WTC11 (cell line): Measurements from ENCODE around the gene CD44. TPM values are rescaled to one million over a fixed set of nuclear protein-coding genes. Genes with fewer than 3 reads are reported as not detected.

Experiments
- ATAC-seq: fragments of 200-7000 bp; cut with Tn5 transposase; 2 replicates; pipeline ENCODE4 v1.10.0; 2021; ENCODE audit warnings: mild to moderate bottlenecking, moderate library complexity
- CTCF ChIA-PET: fragments of 300-600 bp; sonication (Branson Sonifier 250); formaldehyde crosslinking; loops from one replicate; lab custom pipeline; 2021; ENCODE audit warnings: antibody characterized with exemption; lab: Charles Lee
- POLR2A ChIA-PET: fragments of 350-600 bp; sonication (Branson Sonifier 250); formaldehyde crosslinking; loops from one replicate; lab custom pipeline; 2021; ENCODE audit warnings: antibody characterized with exemption; lab: Charles Lee
- DNase-seq: peaks from one replicate; pipeline ENCODE4 v3.0.0; 2021; ENCODE audit warnings: low spot score
- H3K27ac Mint-ChIP-seq: 2 replicates; pipeline ENCODE4 v1.8.0; 2021; ENCODE audit warnings: mixed read lengths
- H3K27me3 Mint-ChIP-seq: 2 replicates; pipeline ENCODE4 v1.8.0; 2021; ENCODE audit warnings: low read depth, mild to moderate bottlenecking, moderate library complexity, mixed read lengths
- H3K36me3 Mint-ChIP-seq: 2 replicates; pipeline ENCODE4 v1.8.0; 2021; ENCODE audit warnings: mixed read lengths
- H3K4me1 Mint-ChIP-seq: 2 replicates; pipeline ENCODE4 v1.8.0; 2022; ENCODE audit warnings: mixed read lengths
- H3K4me3 Mint-ChIP-seq: 2 replicates; pipeline ENCODE4 v1.8.0; 2021; ENCODE audit warnings: mild to moderate bottlenecking, moderate library complexity, mixed read lengths
- H3K9me3 Mint-ChIP-seq: 2 replicates; pipeline ENCODE4 v1.8.0; 2021; ENCODE audit warnings: mixed read lengths
- ELF4 ChIP-seq: sonication (generic); formaldehyde crosslinking; IDR thresholded peaks from 2 replicates; pipeline ENCODE4 v1.8.1; 2022; ENCODE audit warnings: low read depth, mild to moderate bottlenecking, moderate library complexity, missing genetic modification reagents
- EMX1 ChIP-seq: fragments of 250-450 bp; sonication (Bioruptor Pico); IDR thresholded peaks from 2 replicates; pipeline ENCODE4 v1.8.0; 2021; ENCODE audit warnings: mild to moderate bottlenecking
- ERG ChIP-seq: fragments of 250-450 bp; sonication (Bioruptor Pico); IDR thresholded peaks from 2 replicates; pipeline ENCODE4 v1.8.0; 2021; ENCODE audit warnings: mild to moderate bottlenecking
- FOXP4 ChIP-seq: sonication (generic); formaldehyde crosslinking; IDR thresholded peaks from 2 replicates; pipeline ENCODE4 v1.8.0; 2022; ENCODE audit warnings: mild to moderate bottlenecking, missing genetic modification reagents
- GRHL2 ChIP-seq: fragments of 250-450 bp; sonication (Bioruptor Pico); IDR thresholded peaks from 2 replicates; pipeline ENCODE4 v1.8.0; 2022; ENCODE audit warnings: mild to moderate bottlenecking, moderate library complexity; ENCODE audit not compliant: insufficient replicate concordance, severe bottlenecking
- KAT7 ChIP-seq: sonication (generic); formaldehyde crosslinking; IDR thresholded peaks from 2 replicates; pipeline ENCODE4 v1.8.1; 2023; ENCODE audit warnings: missing genetic modification reagents, mild to moderate bottlenecking, borderline replicate concordance
- NFE2L1 ChIP-seq: sonication (generic); formaldehyde crosslinking; IDR thresholded peaks from 2 replicates; pipeline ENCODE4 v1.8.1; 2023; ENCODE audit warnings: missing genetic modification reagents
- PRRX2 ChIP-seq: fragments of 250-450 bp; sonication (Bioruptor Pico); IDR thresholded peaks from 2 replicates; pipeline ENCODE4 v1.8.0; 2021; ENCODE audit warnings: mild to moderate bottlenecking
- SP1 ChIP-seq: sonication (generic); formaldehyde crosslinking; conservative IDR thresholded peaks from 2 replicates; pipeline ENCODE4 v1.8.1; 2022; ENCODE audit warnings: missing genetic modification reagents
- TEAD1 ChIP-seq: sonication (generic); formaldehyde crosslinking; IDR thresholded peaks from 2 replicates; pipeline ENCODE4 v1.8.0; 2022; ENCODE audit warnings: mild to moderate bottlenecking, missing genetic modification reagents
- ZNF121 ChIP-seq: sonication (generic); formaldehyde crosslinking; IDR thresholded peaks from 2 replicates; pipeline ENCODE4 v1.8.0; 2023; ENCODE audit warnings: missing genetic modification reagents
- ZNF281 ChIP-seq: sonication (generic); formaldehyde crosslinking; IDR thresholded peaks from 2 replicates; pipeline ENCODE4 v1.8.0; 2023; ENCODE audit warnings: mild to moderate bottlenecking, missing genetic modification reagents
- ZNF423 ChIP-seq: fragments of 250-450 bp; sonication (Bioruptor Pico); IDR thresholded peaks from 2 replicates; pipeline ENCODE4 v2.1.2; 2022; ENCODE audit warnings: mild to moderate bottlenecking, moderate library complexity
- total RNA-seq: library from RNA; stranded (reverse); gene quantifications from 3 replicates; pipeline ENCODE4 v1.2.3, GENCODE V29; 2021
- TF ChIP-seq, protein P1 (sequence below): sonication (generic); formaldehyde crosslinking; IDR thresholded peaks from 2 replicates; pipeline ENCODE4 v1.8.1; 2023; ENCODE audit warnings: mild to moderate bottlenecking, moderate library complexity, missing genetic modification reagents
- TF ChIP-seq, protein P2 (sequence below): fragments of 250-450 bp; sonication (Bioruptor Pico); conservative IDR thresholded peaks from 2 replicates; pipeline ENCODE4 v1.9.0; 2021; ENCODE audit warnings: mild to moderate bottlenecking

The CD44 gene
- total RNA-seq, 1 experiment from 2014 or later = 12.0 TPM

GRCh38 chr11:35151241-35151640, 12.3 kb downstream of the CD44 start:
- peaks cover 33% of the 10 kb centered on the region for H3K4me1 Mint-ChIP-seq
- H3K9me3 Mint-ChIP-seq = peaks cover 11% of the 10 kb centered on the region
- CTCF ChIA-PET = interaction anchor here (1.7 kb wide), 1 partner anchor 86 kb away, joined by 8 read pairs; no protein-coding TSS in a partner anchor
- peaks cover 4% of the 10 kb centered on the region for H3K27me3 Mint-ChIP-seq
- no peak overlapping the region for H3K4me3 Mint-ChIP-seq
- DNase-seq (no peak), ATAC-seq (peak; percentile 14)
- POLR2A ChIA-PET = no interaction called here
- H3K27ac Mint-ChIP-seq = no peak overlapping the region
- H3K36me3 Mint-ChIP-seq = no peaks in the 10 kb centered on the region
- no peak for TF ChIP-seq EMX1 (CRISPR knock-in tag)
- no peak for TF ChIP-seq GRHL2 (CRISPR knock-in tag)
- TF ChIP-seq, protein P1, sequence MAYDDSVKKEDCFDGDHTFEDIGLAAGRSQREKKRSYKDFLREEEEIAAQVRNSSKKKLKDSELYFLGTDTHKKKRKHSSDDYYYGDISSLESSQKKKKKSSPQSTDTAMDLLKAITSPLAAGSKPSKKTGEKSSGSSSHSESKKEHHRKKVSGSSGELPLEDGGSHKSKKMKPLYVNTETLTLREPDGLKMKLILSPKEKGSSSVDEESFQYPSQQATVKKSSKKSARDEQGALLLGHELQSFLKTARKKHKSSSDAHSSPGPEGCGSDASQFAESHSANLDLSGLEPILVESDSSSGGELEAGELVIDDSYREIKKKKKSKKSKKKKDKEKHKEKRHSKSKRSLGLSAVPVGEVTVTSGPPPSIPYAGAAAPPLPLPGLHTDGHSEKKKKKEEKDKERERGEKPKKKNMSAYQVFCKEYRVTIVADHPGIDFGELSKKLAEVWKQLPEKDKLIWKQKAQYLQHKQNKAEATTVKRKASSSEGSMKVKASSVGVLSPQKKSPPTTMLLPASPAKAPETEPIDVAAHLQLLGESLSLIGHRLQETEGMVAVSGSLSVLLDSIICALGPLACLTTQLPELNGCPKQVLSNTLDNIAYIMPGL (CRISPR knock-in tag) = no peak
- TF ChIP-seq ZNF423 (CRISPR knock-in tag) = no peak
- no peak for TF ChIP-seq ERG (CRISPR knock-in tag)
- TF ChIP-seq SP1 (CRISPR knock-in tag) = no peak
- no peak for TF ChIP-seq TEAD1 (CRISPR knock-in tag)
- TF ChIP-seq, protein P2, sequence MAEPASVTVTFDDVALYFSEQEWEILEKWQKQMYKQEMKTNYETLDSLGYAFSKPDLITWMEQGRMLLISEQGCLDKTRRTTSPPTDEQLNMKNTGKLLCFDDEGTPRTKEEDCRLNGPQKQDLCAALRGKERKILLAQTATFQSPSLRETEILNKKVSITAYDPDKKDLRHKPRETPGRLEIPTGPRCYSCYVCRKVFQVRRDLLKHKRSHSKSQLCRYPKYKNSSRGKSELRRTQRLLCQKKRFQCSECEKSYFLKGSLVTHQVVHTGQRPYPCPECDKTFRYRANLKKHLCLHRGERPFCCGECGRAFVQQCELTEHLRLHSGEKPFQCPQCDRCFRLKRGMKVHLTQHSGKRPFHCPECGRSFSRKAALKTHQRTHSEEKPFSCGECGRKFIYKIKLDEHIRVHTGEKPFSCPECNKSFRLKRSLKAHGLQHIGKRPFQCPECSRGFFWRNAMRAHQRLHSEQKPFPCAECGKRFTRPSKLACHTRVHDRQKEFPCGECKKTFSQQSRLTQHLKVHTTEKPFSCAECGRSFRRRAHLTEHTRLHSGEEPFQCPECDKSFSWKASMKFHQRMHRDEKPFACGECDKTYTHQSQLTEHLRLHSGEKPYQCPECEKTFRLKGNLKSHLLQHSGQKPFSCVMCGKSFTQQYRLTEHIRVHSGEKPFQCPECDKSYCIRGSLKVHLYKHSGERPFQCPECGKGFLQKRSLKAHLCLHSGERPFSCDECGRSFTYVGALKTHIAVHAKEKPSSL = no peak
- no peak for TF ChIP-seq NFE2L1 (CRISPR knock-in tag)
- no peak for TF ChIP-seq ELF4 (CRISPR knock-in tag)

- ChIA-PET POLR2A (interaction anchor here (1.0 to 1.3 kb wide), 2 partner anchors 11 to 13 kb away, joined by 3 read pairs; partner anchors contain the start of gene CD44), CTCF (interaction anchor here (0.6 to 1.7 kb wide), 3 partner anchors 11 to 724 kb away, joined by 3 to 8 read pairs (median 3); no protein-coding TSS in a partner anchor)
- Mint-ChIP-seq H3K4me1 (peaks cover 30% of the 10 kb centered on the region), H3K4me3 (no peak overlapping the region), H3K27me3 (peaks cover 4% of the 10 kb centered on the region), H3K27ac (peak overlapping the region; percentile 67; the same call in 1 of the 2 replicates), H3K9me3 (peaks cover 11% of the 10 kb centered on the region), H3K36me3 (no peaks in the 10 kb centered on the region)
- peak; percentile 84 for ATAC-seq
- TF ChIP-seq KAT7 (CRISPR knock-in tag) (no peak), PRRX2 (CRISPR knock-in tag) (no peak), FOXP4 (peak; percentile 26; the same call in 1 of the 2 replicates), TEAD1 (CRISPR knock-in tag) (peak; percentile 80; the same call in 1 of the 2 replicates)
- DNase-seq = peak; percentile 17
These were observed 12.8 kb downstream of the CD44 start for GRCh38 chr11:35151683-35152280.

- no peaks in the 10 kb centered on the region for H3K36me3 Mint-ChIP-seq
- H3K4me1 Mint-ChIP-seq = peaks cover 29% of the 10 kb centered on the region
- CTCF ChIA-PET = interaction anchor here (0.6 to 1.7 kb wide), 3 partner anchors 10 to 725 kb away, joined by 3 to 8 read pairs (median 3); no protein-coding TSS in a partner anchor
- no peak overlapping the region for H3K4me3 Mint-ChIP-seq
- POLR2A ChIA-PET = interaction anchor here (1.0 to 1.3 kb wide), 2 partner anchors 11 to 14 kb away, joined by 3 read pairs; partner anchors contain the start of gene CD44
- peaks cover 4% of the 10 kb centered on the region for H3K27me3 Mint-ChIP-seq
- ATAC-seq = no peak
- no peak for TF ChIP-seq ZNF281
- TF ChIP-seq ZNF121 (CRISPR knock-in tag) = 0 out of 2 replicates have a peak, but pooled peaks have one; percentile 8
- TF ChIP-seq, all 79 proteins: peak for 1
- Mint-ChIP-seq H3K9me3 (peaks cover 11% of the 10 kb centered on the region), H3K27ac (no peak overlapping the region)
- DNase-seq = no peak
These were observed 13.6 kb downstream of the CD44 start for GRCh38 chr11:35152575-35152974.
